NCI-H510A treated with DMSO at 0.1 percent for 48 hours (cell line): ENCODE results near the gene ONECUT2.

Experiments used
- DNase-seq: peaks from one replicate; lab custom pipeline; 2025; lab: John Stamatoyannopoulos, UW

Gene ONECUT2

GRCh38 chr18:57431467-57432080 lies 3.6 kb upstream of the ONECUT2 start:
- DNase-seq: no peak

DNA sequence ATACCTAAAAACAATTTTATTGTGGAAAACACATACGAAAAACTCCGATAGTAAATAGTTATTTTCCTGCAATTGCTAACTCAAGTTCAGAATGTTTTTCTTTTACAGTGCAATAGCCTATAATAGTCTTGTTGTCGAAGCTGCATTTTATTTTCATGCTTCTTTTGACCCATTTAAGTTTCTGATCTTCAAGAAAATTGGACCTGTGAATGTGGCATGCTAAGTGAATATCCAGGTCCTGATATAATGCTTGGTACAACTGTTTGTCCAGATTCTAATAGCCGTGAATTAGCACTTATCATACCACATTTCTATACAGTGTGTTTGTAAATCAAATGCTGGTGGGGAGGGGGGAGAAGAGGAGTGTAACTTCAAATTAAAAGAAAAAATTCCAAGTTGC lies 3.0 kb upstream of the ONECUT2 start:
- no peak for DNase-seq

DNA sequence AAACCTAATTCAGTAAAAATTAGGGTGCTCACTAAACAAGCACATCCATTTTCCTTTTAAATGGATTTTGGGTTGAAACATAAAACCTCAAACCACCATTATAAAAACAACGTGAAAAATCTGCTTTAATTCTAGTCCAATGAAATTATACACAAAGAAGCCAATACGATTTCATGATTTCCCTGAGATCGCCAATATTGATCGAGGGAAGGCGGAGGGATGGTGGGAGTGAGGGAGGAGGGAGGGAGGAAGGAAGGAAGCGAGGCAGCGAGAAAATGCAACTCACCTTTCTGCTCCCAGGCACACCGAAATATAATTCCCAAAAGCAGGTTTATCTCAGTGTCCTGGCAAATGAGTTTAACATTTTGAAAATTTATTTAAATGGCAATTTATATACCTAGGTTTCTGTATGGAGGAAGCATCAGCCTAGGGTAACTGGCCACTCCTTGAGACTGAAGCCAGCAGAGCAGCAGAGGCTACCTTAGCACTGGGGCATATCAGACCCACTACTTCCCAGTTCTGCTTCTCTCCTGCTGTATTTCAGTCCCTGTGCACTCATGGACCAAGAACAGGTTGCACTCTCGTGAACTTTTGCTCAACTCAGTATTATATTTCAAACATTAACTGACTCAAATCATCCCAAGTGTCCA lies 2.3 kb upstream of the ONECUT2 start:
- no peak for DNase-seq

DNA sequence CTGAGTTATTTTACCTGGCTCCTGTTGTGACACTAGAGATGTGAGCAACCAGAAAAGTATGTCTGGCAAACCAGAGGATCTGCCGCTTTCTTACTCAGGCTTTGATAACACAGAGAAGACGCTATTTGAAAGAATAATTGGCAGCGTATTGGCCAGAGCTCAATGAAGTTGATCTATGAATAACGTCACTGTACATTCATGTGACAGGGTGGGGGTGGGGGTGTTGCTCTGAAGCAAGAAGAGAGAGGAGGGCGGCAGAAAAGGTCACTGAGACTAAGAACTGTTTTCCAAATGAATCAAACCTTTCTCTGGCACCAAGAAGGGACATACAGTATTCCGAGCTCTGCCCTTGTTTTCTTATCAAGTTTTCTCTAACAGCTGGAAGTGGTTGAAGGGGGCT lies 1.7 kb upstream of the ONECUT2 start:
- DNase-seq: no peak

GRCh38 chr18:57433934-57434535 lies 1.1 kb upstream of the ONECUT2 start:
- DNase-seq: peak; percentile 34

GRCh38 chr18:57435846-57436190 lies 644 bp downstream of the ONECUT2 start:
- DNase-seq: no peak

DNA sequence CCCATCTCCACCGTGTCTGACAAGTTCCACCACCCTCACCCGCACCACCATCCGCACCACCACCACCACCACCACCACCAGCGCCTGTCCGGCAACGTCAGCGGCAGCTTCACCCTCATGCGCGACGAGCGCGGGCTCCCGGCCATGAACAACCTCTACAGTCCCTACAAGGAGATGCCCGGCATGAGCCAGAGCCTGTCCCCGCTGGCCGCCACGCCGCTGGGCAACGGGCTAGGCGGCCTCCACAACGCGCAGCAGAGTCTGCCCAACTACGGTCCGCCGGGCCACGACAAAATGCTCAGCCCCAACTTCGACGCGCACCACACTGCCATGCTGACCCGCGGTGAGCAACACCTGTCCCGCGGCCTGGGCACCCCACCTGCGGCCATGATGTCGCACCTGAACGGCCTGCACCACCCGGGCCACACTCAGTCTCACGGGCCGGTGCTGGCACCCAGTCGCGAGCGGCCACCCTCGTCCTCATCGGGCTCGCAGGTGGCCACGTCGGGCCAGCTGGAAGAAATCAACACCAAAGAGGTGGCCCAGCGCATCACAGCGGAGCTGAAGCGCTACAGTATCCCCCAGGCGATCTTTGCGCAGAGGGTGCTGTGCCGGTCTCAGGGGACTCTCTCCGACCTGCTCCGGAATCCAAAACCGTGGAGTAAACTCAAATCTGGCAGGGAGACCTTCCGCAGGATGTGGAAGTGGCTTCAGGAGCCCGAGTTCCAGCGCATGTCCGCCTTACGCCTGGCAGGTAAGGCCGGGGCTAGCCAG lies 1.2 kb downstream of the ONECUT2 start:
- peak; percentile 35 for DNase-seq

DNA sequence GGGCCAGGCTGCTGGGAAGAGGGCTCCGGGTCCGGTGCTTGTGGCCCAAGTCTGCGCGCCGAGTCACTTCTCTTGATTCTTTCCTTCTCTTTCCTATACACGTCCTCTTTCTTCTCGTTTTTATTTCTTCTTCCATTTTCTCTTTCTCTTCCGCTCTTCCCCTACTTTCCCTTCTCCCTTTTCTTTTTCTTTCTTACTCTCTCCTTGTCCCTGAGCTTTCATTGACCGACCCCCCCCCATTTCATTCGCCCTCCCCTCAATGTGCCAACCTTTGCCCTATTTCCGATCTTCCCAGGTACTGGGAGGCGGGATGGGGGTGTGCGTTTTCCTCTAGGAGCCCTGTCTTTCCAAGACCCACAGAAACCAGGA lies 1.8 kb downstream of the ONECUT2 start:
- DNase-seq: peak; percentile 35

GRCh38 chr18:57437402-57437765 lies 2.2 kb downstream of the ONECUT2 start:
- peak; percentile 66 for DNase-seq

DNA sequence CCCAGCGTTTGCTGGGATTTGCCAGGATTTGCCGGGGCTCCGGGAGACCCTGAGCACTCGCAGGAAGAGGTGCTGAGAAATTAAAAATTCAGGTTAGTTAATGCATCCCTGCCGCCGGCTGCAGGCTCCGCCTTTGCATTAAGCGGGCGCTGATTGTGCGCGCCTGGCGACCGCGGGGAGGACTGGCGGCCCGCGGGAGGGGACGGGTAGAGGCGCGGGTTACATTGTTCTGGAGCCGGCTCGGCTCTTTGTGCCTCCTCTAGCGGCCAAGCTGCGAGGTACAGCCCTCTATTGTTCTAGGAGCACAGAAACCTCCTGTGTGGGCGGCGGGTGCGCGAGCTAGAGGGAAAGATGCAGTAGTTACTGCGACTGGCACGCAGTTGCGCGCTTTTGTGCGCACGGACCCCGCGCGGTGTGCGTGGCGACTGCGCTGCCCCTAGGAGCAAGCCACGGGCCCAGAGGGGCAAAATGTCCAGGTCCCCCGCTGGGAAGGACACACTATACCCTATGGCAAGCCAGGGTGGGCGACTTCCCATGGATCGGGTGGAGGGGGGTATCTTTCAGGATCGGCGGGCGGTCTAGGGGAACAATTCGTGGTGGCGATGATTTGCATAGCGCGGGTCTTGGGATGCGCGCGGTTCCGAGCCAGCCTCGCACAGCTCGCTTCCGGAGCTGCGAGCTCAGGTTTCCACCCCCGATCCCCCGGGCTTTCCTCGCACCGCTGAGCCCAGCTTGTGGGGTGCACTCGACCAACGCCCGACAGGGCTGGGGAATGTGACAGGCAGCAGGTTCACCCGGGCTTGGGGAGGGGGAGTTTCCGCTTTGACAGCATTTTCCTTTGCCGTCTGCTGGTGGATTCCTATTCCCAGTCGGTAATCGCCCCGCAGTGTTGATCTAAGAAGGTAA lies 2.8 kb downstream of the ONECUT2 start:
- DNase-seq: peak; percentile 89

- DNase-seq: peak; percentile 46
Observed at GRCh38 chr18:57438743-57439608, 3.8 kb downstream of the ONECUT2 start.

DNA sequence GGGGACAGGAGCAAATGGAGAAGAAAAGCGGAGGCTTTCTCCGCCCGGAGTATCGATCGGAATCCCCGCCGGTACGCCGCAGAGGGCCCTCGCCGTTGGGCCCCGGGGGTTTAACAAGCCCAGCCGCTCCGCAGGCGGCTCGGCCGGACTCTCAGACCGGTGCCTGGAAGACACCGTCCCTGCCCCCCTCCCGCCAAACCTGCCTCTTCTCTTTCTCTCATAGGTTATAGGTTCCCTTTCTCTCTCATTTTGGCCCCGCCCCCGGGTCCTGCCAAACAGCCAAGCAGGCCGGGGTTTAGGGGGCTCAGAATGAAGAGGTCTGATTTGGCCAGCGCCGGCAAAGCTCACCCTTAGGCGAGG lies 4.4 kb downstream of the ONECUT2 start:
- DNase-seq: no peak

- no peak for DNase-seq
Observed at GRCh38 chr18:57439985-57440330, 4.8 kb downstream of the ONECUT2 start.

- no peak for DNase-seq
Observed at GRCh38 chr18:57440331-57441070, 5.3 kb downstream of the ONECUT2 start.

GRCh38 chr18:57441071-57441794 lies 6.1 kb downstream of the ONECUT2 start:
- no peak for DNase-seq

DNA sequence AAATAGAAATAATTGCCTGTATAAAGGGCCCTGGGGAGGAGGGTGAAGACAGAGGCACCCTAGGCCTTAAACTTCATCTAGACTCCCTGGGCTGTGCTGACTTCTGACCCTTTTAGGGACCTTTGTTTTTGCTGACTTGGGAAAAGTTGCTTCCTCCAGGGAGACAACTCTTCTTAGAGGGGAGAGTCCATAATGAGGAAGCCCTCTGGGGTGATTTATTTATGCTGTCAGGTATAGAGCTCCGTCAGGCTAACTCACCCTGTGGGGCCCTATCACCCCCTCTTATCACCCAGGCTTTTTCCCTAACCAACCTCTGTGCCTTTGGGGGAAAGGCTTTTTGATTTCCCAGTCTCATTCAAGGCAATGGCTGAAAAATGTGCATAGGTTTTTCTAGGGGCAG lies 8.1 kb downstream of the ONECUT2 start:
- DNase-seq: no peak

DNA sequence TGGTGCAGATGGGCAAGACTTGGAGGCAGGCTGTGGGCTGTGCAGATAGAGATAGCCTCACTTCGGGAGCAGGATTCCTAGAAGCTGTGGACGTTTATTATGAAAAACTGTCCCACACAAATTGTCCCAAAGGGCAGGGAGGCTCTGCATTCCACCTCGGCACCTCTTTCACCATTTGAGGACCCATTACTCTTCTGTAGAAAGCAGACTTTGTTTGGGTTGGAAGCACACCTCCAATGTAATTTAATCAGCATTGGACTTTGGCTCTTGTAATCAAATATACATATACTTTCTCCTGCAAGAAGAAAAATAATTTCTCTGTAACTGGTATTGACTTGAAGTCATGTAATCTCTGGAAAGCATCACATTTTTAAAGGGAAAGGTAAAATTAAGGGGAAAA lies 8.5 kb downstream of the ONECUT2 start:
- no peak for DNase-seq

GRCh38 chr18:57444301-57444759 lies 9.2 kb downstream of the ONECUT2 start:
- peak; percentile 16 for DNase-seq

- DNase-seq: peak; percentile 48
Observed at GRCh38 chr18:57445488-57446319, 10.5 kb downstream of the ONECUT2 start.
